ENCODE measurements around the gene KRT17. TPM values are rescaled to one million over a fixed set of nuclear protein-coding genes. Genes with fewer than 3 reads are reported as not detected.
"Not testable (repeated sequence)": the region's sequence is repeated elsewhere in the genome, so short reads cannot be mapped to it uniquely, and the experiment has no call there.

KRT17 gene
- total and polyA plus RNA-seq, 4 donors, result 0.66 to 1.5 (median 0.69) TPM; not detected in 1

DNA sequence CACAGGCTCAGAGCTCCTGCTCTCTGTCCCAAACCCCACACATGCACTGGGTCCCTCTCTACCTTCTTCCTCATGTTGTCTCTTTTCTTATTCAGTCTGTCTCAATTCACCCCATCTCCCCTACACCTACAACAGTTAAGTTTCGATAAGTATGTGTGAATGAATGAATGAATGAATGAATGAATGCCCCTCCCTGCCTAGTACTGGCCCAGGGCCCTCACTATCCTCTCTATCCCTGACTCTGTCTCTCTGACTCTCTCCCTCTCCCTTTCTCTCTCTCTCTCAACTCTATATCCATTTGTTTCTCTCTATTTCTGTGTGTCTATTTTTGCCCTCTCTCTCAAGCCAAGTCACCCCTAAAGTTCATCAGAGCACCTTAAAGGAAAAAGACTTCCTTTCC lies 45.8 kb downstream of the KRT17 start:
- H3K4me3 ChIP-seq (ENCODE audit: low read depth, low read length), result no peak overlapping the region
- H3K27ac ChIP-seq (ENCODE audit: low read depth, low read length), result no peak overlapping the region
- H3K9me3 ChIP-seq (ENCODE audit: control insufficient read depth, insufficient read depth, low read length), result no peaks in the 10 kb centered on the region
- no peak for DNase-seq (ENCODE audit: low read depth in 4 of 6, low spot score in 6 of 6)
- no peaks in the 10 kb centered on the region for H3K27me3 ChIP-seq (ENCODE audit: control insufficient read depth, insufficient read depth, low read length)
- no CpG with 5 or more reads among the region's 1 CpG for WGBS (ENCODE audit: insufficient coverage)
- peaks cover 5% of the 10 kb centered on the region for H3K4me1 ChIP-seq (ENCODE audit: control insufficient read depth, insufficient read depth, low read length)
- no peaks in the 10 kb centered on the region for H3K36me3 ChIP-seq (ENCODE audit: control insufficient read depth, insufficient read depth, low read length)

DNA sequence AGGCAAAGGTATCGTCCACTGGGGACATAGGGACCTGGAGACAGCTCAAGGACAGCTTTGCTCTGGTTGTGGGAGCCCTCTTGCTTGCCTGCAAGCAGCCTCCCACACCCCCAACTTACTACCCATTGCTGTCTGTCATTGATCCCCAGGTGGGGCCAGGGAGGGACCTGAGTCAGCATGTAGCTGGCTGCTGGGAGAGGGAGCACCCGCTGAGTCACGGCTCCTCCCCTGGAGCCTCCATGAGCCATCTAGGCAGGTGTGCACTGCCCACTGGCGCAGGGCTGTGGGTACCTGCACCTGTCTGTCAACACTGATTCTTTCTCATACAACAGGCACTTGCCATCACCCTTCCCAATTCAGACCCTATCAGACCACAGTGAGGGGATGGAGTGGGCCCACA lies 47.6 kb downstream of the KRT17 start:
- WGBS (ENCODE audit: insufficient coverage), result 92% methylated on average over 4 of the region's 4 CpGs
- H3K4me1 ChIP-seq (ENCODE audit: control insufficient read depth, insufficient read depth, low read length); DNase-seq (ENCODE audit: low read depth in 4 of 6, low spot score in 6 of 6); H3K9me3 ChIP-seq (ENCODE audit: control insufficient read depth, insufficient read depth, low read length); H3K36me3 ChIP-seq (ENCODE audit: control insufficient read depth, insufficient read depth, low read length); H3K27ac ChIP-seq (ENCODE audit: low read depth, low read length); H3K27me3 ChIP-seq (ENCODE audit: control insufficient read depth, insufficient read depth, low read length); H3K4me3 ChIP-seq (ENCODE audit: low read depth, low read length): not testable (repeated sequence)

DNA sequence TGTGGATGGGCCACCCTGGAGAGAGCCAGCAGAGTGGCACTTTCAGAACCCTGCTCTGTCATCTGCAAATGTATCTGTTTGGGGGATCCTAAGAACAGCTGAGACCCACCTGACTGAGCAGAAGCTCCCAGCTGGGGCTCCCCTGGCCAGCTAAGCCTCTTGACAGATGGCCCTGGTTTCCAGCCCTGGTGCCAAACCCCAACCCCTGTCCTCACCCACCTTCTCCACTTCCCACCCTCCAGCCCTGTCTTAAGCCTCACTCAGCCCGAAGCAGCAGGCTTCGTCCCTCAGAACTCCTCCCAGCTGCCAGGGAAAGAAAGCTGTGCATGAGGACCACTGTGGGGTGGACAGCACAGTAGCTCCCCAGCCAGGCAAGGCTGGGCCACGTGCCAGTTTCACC lies 49.0 kb downstream of the KRT17 start:
- DNase-seq (ENCODE audit: low read depth in 4 of 6, low spot score in 6 of 6), result no peak
- Histone ChIP-seq H3K36me3 (ENCODE audit: control insufficient read depth, insufficient read depth, low read length) (no peaks in the 10 kb centered on the region), H3K4me1 (ENCODE audit: control insufficient read depth, insufficient read depth, low read length) (peaks cover 5% of the 10 kb centered on the region), H3K4me3 (ENCODE audit: low read depth, low read length) (no peak overlapping the region), H3K9me3 (ENCODE audit: control insufficient read depth, insufficient read depth, low read length) (no peaks in the 10 kb centered on the region), H3K27me3 (ENCODE audit: control insufficient read depth, insufficient read depth, low read length) (peaks cover 13% of the 10 kb centered on the region), H3K27ac (ENCODE audit: low read depth, low read length) (no peak overlapping the region)
- WGBS (ENCODE audit: insufficient coverage), result 63% methylated on average over 3 of the region's 3 CpGs

DNA sequence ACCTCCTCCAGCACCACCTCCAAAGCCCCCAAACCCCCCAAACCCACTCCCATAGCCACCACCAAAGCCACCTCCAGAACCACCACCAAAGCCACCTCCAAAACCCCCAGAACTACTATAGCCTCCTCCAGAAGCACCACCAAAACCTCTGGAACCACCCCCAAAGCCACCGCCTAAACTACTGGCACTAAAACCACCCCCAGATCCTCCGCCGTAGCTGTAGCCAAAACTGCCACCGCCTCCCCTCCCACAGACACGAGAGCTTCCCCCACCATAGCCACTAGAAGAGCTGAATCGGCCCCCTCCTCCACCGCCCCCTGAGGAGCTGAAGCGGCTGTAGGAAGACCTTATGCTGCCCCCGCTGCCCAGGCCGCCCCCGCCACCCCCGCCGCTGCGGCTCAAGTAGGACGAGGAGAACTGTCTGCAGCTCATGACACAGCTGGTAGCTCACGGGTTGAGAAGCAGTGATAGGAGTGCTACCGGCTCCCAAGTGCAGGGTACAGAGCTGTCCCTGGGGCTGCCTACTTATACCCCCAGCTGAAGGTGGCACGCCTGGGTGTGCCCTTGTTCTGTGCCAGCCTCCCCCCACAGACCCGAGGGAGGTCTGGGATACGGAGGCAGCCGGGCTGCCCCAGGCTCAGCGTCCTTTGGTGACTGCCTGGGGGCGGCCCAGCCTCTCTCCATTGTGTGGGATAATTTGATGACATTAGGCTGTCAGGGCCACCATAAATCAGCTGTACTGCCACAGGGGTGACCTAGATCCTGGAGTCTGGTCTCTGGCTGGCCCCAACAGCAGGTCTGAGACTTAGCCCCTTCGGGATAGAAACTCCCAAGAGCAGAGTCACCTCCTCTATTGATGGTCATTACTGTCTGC lies 52.6 kb downstream of the KRT17 start, which contains the start of gene KRT9:
TSS of gene KRT9 (minus strand) at position 499 of the 874 bp plus-strand sequence. CDS start at position 432, 67 bp downstream.
- Histone ChIP-seq H3K4me3 (ENCODE audit: low read depth, low read length) (no peak within 1 kb of the TSS), H3K27me3 (ENCODE audit: control insufficient read depth, insufficient read depth, low read length) (peaks cover 13% of the 10 kb centered on the region), H3K36me3 (ENCODE audit: control insufficient read depth, insufficient read depth, low read length) (no peaks in the 10 kb centered on the region), H3K9me3 (ENCODE audit: control insufficient read depth, insufficient read depth, low read length) (no peaks in the 10 kb centered on the region), H3K4me1 (ENCODE audit: control insufficient read depth, insufficient read depth, low read length) (no peaks in the 10 kb centered on the region), H3K27ac (ENCODE audit: low read depth, low read length) (no peak within 1 kb of the TSS)
- no peak for DNase-seq (ENCODE audit: low read depth in 4 of 6, low spot score in 6 of 6)
- 26% methylated on average over 22 of the region's 24 CpGs for WGBS (ENCODE audit: insufficient coverage)

Other genes starting within 250 kb of the KRT17 start
- gene KRT34, start 242.3 kb downstream of the KRT17 start, total RNA-seq, result not detected
- not detected for gene KRT34, start 242.3 kb downstream of the KRT17 start, polyA plus RNA-seq (ENCODE audit: insufficient read length in 2 of 2)
- gene KRT31, start 227.0 kb downstream of the KRT17 start, total RNA-seq, result under 1 TPM in 1 of 2 donors, not detected in 1; 0.11 TPM
- under 1 TPM in 1 of 2 donors, not detected in 1; 0.15 TPM for gene KRT31, start 227.0 kb downstream of the KRT17 start, polyA plus RNA-seq (ENCODE audit: insufficient read length in 2 of 2)
- gene KRT37, start 200.0 kb downstream of the KRT17 start, total RNA-seq, result not detected
- not detected for gene KRT37, start 200.0 kb downstream of the KRT17 start, polyA plus RNA-seq (ENCODE audit: insufficient read length in 2 of 2)
- gene KRT38, start 183.6 kb downstream of the KRT17 start, total RNA-seq, result not detected
- not detected for gene KRT38, start 183.6 kb downstream of the KRT17 start, polyA plus RNA-seq (ENCODE audit: insufficient read length in 2 of 2)
- gene KRT32, start 157.2 kb downstream of the KRT17 start, total RNA-seq, result not detected
- gene KRT32, start 157.2 kb downstream of the KRT17 start, polyA plus RNA-seq (ENCODE audit: insufficient read length in 2 of 2), result not detected
- gene KRT35, start 143.4 kb downstream of the KRT17 start, total RNA-seq, result not detected
- not detected for gene KRT35, start 143.4 kb downstream of the KRT17 start, polyA plus RNA-seq (ENCODE audit: insufficient read length in 2 of 2)
- not detected for gene KRT36, start 134.7 kb downstream of the KRT17 start, total RNA-seq
- not detected for gene KRT36, start 134.7 kb downstream of the KRT17 start, polyA plus RNA-seq (ENCODE audit: insufficient read length in 2 of 2)
- under 1 TPM; 0.30 to 0.83 TPM for gene KRT13, start 119.0 kb downstream of the KRT17 start, total RNA-seq
- gene KRT13, start 119.0 kb downstream of the KRT17 start, polyA plus RNA-seq (ENCODE audit: insufficient read length in 2 of 2), result not detected
- under 1 TPM in 1 of 2 donors, not detected in 1; 0.22 TPM for gene KRT15, start 105.7 kb downstream of the KRT17 start, total RNA-seq
- under 1 TPM; 0.18 to 0.29 TPM for gene KRT15, start 105.7 kb downstream of the KRT17 start, polyA plus RNA-seq (ENCODE audit: insufficient read length in 2 of 2)
- 10 to 100 TPM in 1 of 2 donors, 1 to 10 TPM in 1; 7.1 to 61.4 TPM for gene KRT19, start 96.3 kb downstream of the KRT17 start, total RNA-seq
- 10 to 100 TPM in 1 of 2 donors, 1 to 10 TPM in 1; 6.3 to 12.9 TPM for gene KRT19, start 96.3 kb downstream of the KRT17 start, polyA plus RNA-seq (ENCODE audit: insufficient read length in 2 of 2)
- gene KRT9, start 52.5 kb downstream of the KRT17 start, total RNA-seq, result not detected
- under 1 TPM in 1 of 2 donors, not detected in 1; 0.11 TPM for gene KRT9, start 52.5 kb downstream of the KRT17 start, polyA plus RNA-seq (ENCODE audit: insufficient read length in 2 of 2)
- 1 to 10 TPM; 1.4 to 4.9 TPM for gene KRT14, start 37.7 kb downstream of the KRT17 start, total RNA-seq
- under 1 TPM; 0.62 to 0.82 TPM for gene KRT14, start 37.7 kb downstream of the KRT17 start, polyA plus RNA-seq (ENCODE audit: insufficient read length in 2 of 2)
- gene KRT16, start 11.8 kb downstream of the KRT17 start, total RNA-seq, result under 1 TPM; 0.20 to 0.61 TPM
- 1 to 10 TPM; 1.1 to 1.9 TPM for gene KRT16, start 11.8 kb downstream of the KRT17 start, polyA plus RNA-seq (ENCODE audit: insufficient read length in 2 of 2)
- 100 to 1,000 TPM; 179 to 244 TPM for gene EIF1, start 64.3 kb upstream of the KRT17 start, total RNA-seq
- 100 to 1,000 TPM; 685 to 689 TPM for gene EIF1, start 64.3 kb upstream of the KRT17 start, polyA plus RNA-seq (ENCODE audit: insufficient read length in 2 of 2)
- gene GAST, start 87.8 kb upstream of the KRT17 start, total RNA-seq, result not detected
- under 1 TPM; 0.47 to 0.57 TPM for gene GAST, start 87.8 kb upstream of the KRT17 start, polyA plus RNA-seq (ENCODE audit: insufficient read length in 2 of 2)
- 10 to 100 TPM in 1 of 2 donors, 1 to 10 TPM in 1; 7.3 to 22.1 TPM for gene HAP1, start 110.1 kb upstream of the KRT17 start, total RNA-seq
- 10 to 100 TPM; 44.2 to 52.8 TPM for gene HAP1, start 110.1 kb upstream of the KRT17 start, polyA plus RNA-seq (ENCODE audit: insufficient read length in 2 of 2)
- 10 to 100 TPM; 15.8 to 56.0 TPM for gene JUP, start 162.1 kb upstream of the KRT17 start, total RNA-seq
- gene JUP, start 162.1 kb upstream of the KRT17 start, polyA plus RNA-seq (ENCODE audit: insufficient read length in 2 of 2), result 10 to 100 TPM; 26.8 to 44.6 TPM
- 10 to 100 TPM; 18.8 to 39.2 TPM for gene P3H4, start 187.4 kb upstream of the KRT17 start, total RNA-seq
- 10 to 100 TPM; 27.6 to 35.5 TPM for gene P3H4, start 187.4 kb upstream of the KRT17 start, polyA plus RNA-seq (ENCODE audit: insufficient read length in 2 of 2)
- 100 to 1,000 TPM in 1 of 2 donors, 10 to 100 TPM in 1; 56.6 to 125 TPM for gene FKBP10, start 188.4 kb upstream of the KRT17 start, total RNA-seq
- gene FKBP10, start 188.4 kb upstream of the KRT17 start, polyA plus RNA-seq (ENCODE audit: insufficient read length in 2 of 2), result 100 to 1,000 TPM in 1 of 2 donors, 10 to 100 TPM in 1; 74.2 to 100 TPM
- 10 to 100 TPM; 74.0 to 88.3 TPM for gene NT5C3B, start 211.7 kb upstream of the KRT17 start, total RNA-seq
- 100 to 1,000 TPM; 123 to 151 TPM for gene NT5C3B, start 211.7 kb upstream of the KRT17 start, polyA plus RNA-seq (ENCODE audit: insufficient read length in 2 of 2)
- gene KLHL10, start 213.2 kb upstream of the KRT17 start, total RNA-seq, result under 1 TPM; 0.11 to 0.30 TPM
- gene KLHL10, start 213.2 kb upstream of the KRT17 start, polyA plus RNA-seq (ENCODE audit: insufficient read length in 2 of 2), result under 1 TPM in 1 of 2 donors, not detected in 1; 0.63 TPM
- gene KLHL11, start 240.8 kb upstream of the KRT17 start, total RNA-seq, result 10 to 100 TPM; 32.2 to 64.6 TPM
- 10 to 100 TPM; 11.1 to 14.7 TPM for gene KLHL11, start 240.8 kb upstream of the KRT17 start, polyA plus RNA-seq (ENCODE audit: insufficient read length in 2 of 2)